OCI-LY7 (cell line): Measurements from ENCODE around the gene CTNND2.

Experiments used
- EZH2phosphoT487 ChIP-seq: fragments of 200-600 bp; sonication (generic); IDR thresholded peaks from 2 replicates; pipeline ENCODE4 v1.6.1; 2018; ENCODE audit warnings: low read depth, borderline replicate concordance, mild to moderate bottlenecking, mixed run types, antibody characterized with exemption, low read length, moderate library complexity, mixed read lengths
- TF ChIP-seq, protein P1 (sequence below): fragments of 200-600 bp; sonication (generic); conservative IDR thresholded peaks from 2 replicates; pipeline ENCODE4 v1.5.1; 2014; ENCODE audit warnings: mild to moderate bottlenecking, antibody characterized with exemption, low read length, moderate library complexity, mixed read lengths

DNA sequence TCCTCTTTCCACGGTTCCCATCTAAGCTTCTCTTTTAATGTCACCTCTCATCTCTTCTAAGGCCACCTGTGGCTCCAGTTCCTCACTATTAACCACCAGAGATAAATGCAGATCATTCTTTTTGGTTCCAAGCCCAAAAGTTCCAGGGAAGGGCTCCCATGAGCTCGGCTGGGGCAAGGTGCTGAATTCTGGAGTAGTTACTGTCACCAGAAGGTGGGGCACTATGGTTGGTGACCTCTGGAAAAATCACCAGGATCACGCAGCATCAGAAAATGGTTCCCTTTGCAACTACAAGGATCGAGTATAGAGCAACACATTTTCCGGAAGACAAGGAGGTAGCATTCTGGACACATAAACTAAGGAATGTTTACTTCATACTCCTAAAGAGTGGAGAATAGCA is 614.5 kb downstream of the CTNND2 start:
- TF ChIP-seq, protein P1, sequence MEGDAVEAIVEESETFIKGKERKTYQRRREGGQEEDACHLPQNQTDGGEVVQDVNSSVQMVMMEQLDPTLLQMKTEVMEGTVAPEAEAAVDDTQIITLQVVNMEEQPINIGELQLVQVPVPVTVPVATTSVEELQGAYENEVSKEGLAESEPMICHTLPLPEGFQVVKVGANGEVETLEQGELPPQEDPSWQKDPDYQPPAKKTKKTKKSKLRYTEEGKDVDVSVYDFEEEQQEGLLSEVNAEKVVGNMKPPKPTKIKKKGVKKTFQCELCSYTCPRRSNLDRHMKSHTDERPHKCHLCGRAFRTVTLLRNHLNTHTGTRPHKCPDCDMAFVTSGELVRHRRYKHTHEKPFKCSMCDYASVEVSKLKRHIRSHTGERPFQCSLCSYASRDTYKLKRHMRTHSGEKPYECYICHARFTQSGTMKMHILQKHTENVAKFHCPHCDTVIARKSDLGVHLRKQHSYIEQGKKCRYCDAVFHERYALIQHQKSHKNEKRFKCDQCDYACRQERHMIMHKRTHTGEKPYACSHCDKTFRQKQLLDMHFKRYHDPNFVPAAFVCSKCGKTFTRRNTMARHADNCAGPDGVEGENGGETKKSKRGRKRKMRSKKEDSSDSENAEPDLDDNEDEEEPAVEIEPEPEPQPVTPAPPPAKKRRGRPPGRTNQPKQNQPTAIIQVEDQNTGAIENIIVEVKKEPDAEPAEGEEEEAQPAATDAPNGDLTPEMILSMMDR: no peak
- no peak for TF ChIP-seq EZH2phosphoT487
